LNCaP clone FGC (cell line): ENCODE measurements around the gene SRPK2.

Experiments used
- DNase-seq: peaks from one replicate; pipeline ENCODE4 v3.0.0-alpha.2; 2011; ENCODE audit warnings: low read depth
- H3K4me3 ChIP-seq: 2 replicates; pipeline ENCODE4 v1.5.1; 2011; ENCODE audit warnings: mild to moderate bottlenecking, low read depth, low read length, control low read depth
- CTCF ChIP-seq: IDR thresholded peaks from 2 replicates; pipeline ENCODE4 v1.5.1; 2012; ENCODE audit warnings: mild to moderate bottlenecking; ENCODE audit not compliant: control insufficient read depth, insufficient read depth; ENCODE audit errors: extremely low read depth

The SRPK2 gene

GRCh38 chr7:105189859-105190492 is 198.7 kb downstream of the SRPK2 start:
- no peak overlapping the region for H3K4me3 ChIP-seq
- DNase-seq = no peak
- TF ChIP-seq CTCF = no peak

GRCh38 chr7:105188201-105188600 is 200.5 kb downstream of the SRPK2 start:
- TF ChIP-seq CTCF = no peak
- DNase-seq = no peak
- no peak overlapping the region for H3K4me3 ChIP-seq

- H3K4me3 ChIP-seq = no peak overlapping the region
- no peak for TF ChIP-seq CTCF
- DNase-seq = no peak
These were observed 201.2 kb downstream of the SRPK2 start for GRCh38 chr7:105187302-105188169.

- no peak for DNase-seq
- H3K4me3 ChIP-seq = no peak overlapping the region
- TF ChIP-seq CTCF = no peak
These were observed 203.3 kb downstream of the SRPK2 start for GRCh38 chr7:105185290-105186010.

- no peak for DNase-seq
- no peak overlapping the region for H3K4me3 ChIP-seq
- no peak for TF ChIP-seq CTCF
These were observed 208.7 kb downstream of the SRPK2 start for GRCh38 chr7:105180002-105180401.

- TF ChIP-seq CTCF = no peak
- H3K4me3 ChIP-seq = no peak overlapping the region
- no peak for DNase-seq
These were observed 209.7 kb downstream of the SRPK2 start for GRCh38 chr7:105178928-105179541.
